Measurements from ENCODE around the gene MRPL10.
A peak's percentile ranks its signal among the peaks of the same experiment; 100 is the strongest.
"Not testable (repeated sequence)": the region's sequence is repeated elsewhere in the genome, so short reads cannot be mapped to it uniquely, and the experiment has no call there.

The MRPL10 gene

DNA sequence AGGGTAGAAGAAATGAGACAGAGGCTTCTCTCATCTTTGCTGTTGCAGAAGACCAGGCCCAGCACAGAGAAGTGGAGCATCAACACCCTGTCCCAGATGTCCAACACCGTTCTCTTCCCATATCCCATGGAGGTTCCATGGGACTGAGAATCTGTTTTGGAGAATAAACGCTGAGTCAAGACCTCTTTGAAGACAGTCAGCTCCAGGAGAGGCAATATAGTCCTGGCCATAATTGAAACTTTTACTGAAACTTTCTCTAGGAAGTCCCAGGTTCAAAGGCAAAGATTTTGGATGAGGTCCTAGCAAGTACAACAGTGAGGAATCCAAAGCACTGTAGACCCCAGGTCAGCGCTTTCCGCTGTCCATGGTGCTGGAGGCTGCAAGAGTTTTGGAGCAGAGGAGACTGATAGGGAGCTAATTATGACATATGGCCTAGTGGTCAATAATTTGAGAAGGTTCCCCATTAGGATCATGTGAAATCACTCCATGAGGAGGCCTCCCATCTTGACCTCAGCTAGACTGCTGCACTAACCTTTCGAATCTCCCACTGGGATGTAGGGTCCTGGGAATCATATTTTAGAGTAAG is 45.7 kb downstream of the MRPL10 start:
- DNase-seq = no peak

DNA sequence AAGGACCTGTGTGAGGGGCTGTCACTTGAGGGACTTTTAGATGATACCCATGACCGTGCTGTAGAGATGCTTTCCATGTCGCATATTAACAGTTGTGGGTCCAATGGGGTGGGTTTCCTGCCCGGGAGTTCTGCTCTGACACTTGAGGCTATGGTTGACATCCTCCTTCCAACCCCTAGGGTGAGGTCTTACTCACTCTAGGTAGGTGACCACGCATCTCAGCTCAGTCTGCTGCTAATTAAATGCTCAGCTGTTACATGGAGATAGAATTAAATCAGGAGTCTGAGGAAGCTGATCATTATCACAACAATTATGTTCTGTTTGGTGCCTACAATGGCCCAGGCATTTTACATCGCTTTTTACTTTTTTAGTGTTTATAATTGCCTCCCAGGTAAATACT is 49.9 kb downstream of the MRPL10 start:
- DNase-seq = no peak

DNA sequence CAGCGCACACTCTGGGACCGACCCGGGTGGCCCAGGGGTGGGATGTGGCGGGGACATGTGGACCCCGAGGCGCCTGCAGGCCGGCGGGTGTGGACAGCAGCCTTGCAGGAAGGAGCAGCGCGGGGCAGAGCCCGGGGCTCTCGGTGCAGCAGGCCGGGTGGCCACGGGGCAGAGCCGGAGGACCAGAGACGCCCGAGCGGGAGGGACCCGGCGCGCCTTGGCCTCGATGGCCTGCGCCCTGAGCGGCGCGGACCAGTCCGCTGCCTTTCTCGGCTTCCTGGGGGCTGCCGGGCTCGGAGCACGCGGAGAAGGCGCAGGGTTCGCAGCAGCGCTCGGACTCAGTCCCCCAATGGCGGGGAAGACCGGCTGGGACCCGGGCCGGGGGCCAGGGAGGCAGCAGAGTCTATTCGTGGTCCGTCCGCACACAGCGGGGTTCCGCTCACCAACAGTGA is 53.1 kb downstream of the MRPL10 start:
- DNase-seq = no peak

DNA sequence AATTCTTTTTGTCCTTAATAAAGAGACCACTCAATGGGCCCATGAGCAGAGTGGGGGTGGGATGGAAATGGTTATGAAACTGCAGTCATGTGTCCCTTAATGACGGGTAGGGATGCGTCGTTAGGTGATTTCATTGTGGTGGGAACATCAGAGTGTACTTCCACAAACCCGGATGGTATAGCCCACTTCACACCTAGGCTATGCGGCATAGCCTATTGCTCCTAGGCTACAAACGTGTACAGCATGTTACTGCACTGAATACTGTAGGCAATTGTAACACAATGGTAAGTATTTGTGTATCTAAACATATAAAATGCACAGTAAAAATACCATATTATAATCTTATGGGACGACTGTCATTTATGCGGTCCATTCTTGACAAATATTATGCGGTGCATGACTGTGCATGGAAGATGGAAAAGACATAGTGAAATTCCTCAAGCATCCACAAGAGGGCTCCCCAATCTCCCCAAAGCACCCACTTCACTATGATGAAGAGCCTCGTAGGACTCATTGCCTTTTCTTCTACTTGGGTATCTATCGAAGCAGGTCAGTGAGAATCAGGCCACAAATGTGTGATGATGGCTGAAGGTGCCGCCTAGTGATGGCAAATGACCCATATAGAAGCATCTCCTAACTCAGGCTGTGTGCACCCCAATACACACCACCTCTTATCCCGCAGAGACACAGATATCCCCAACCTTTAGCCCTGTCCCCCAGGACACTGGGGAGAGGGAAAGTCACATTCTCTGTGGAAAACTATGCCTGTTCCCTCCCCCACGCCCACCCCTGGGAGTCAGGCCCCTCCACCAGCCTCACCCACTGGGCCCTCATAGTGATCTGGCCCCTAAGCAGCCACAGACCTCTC is 54.8 kb downstream of the MRPL10 start:
- peak; percentile 61 for DNase-seq

DNA sequence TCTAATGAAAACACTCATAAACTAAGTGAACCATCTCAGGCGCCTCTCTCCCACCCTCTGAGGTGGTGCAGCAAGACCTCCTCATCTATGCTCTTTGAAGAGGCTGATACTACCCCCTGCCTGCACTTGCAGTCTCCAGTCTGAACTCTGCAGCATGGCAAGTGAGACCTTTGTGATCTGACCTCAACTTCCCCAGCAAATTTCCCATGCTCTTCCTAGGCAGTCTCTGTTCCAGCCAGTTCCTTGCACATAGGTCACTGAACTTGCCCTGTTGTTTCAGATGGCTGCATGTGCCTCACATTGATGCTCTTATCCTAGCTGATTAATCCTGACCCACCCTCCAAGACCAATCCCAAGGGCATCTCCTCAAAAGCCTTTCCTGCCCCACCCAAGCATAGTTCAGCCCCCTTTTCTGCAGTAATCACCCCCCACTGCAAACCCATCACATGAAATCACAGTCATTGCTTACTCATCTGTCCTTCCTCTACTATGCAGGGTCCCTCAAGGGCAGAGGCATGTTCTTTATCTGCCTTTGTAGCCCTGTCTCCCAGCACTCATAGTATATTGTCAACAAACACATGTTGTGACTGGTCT is 56.3 kb downstream of the MRPL10 start:
- no peak for DNase-seq

DNA sequence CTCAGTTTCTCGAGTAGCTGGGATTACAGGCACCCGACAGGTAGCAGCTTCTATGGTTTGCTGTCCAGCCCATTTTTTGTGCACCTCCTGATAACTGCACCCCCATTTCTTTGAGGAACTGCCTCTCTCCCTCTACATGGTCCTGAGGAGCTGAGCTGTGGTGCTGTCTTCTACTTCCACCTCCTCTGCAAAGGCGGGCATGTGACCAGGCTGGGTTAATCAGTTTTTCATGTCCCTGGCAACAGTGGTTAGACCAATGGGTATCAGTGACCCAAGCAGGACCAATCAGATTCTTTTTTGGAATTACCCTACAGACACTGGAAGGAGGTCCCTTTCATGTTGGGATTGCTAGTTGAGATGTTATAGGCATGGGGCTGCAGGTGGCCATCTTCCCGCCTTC is 57.0 kb downstream of the MRPL10 start:
- DNase-seq = no peak

DNA sequence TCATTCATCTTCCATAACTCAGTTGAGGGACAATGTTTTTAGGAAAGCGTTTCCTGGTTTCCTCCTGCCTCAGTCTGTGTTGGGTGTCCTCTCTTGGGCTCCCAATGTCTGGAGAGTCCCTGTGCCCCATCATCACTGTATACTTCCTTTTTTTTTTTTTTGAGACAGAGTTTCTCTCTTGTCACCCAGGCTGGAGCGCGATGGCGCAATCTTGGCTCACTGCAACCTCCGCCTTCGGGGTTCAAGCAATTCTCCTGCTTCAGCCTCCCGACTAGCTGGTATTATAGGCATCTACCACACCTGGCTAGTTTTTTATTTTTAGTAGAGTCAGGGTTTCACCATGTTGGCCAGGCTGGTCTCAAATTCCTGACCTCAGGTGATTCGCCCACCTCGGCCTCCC is 57.7 kb downstream of the MRPL10 start:
- DNase-seq = not testable (repeated sequence)

Measured in NCI-H1694 (cell line).